ENCODE data around the gene KCNIP2. TPM values are rescaled to one million over a fixed set of nuclear protein-coding genes. Genes with fewer than 3 reads are reported as not detected.

KCNIP2 gene
- total RNA-seq, 1 donor from 2014 or later: 2.9 TPM

- H3K4me3 ChIP-seq (ENCODE audit: low read depth, low read length): no peak overlapping the region
- TF ChIP-seq CTCF (conservative IDR thresholded peaks at IDR 0.05; ENCODE audit: low read depth, low read length): no peak
- DNase-seq (ENCODE audit: low read depth): no peak
Measured at GRCh38 chr10:101886521-101887312, 43.1 kb upstream of the KCNIP2 start.

- H3K4me3 ChIP-seq (ENCODE audit: low read depth, low read length): no peak overlapping the region
- no peak for TF ChIP-seq CTCF (conservative IDR thresholded peaks at IDR 0.05; ENCODE audit: low read depth, low read length)
- DNase-seq (ENCODE audit: low read depth): no peak
Measured at GRCh38 chr10:101881036-101881774, 37.6 kb upstream of the KCNIP2 start.

- no peak overlapping the region for H3K4me3 ChIP-seq (ENCODE audit: low read depth, low read length)
- TF ChIP-seq CTCF (conservative IDR thresholded peaks at IDR 0.05; ENCODE audit: low read depth, low read length): no peak
- no peak for DNase-seq (ENCODE audit: low read depth)
Measured at GRCh38 chr10:101880232-101880573, 36.6 kb upstream of the KCNIP2 start.

- DNase-seq (ENCODE audit: low read depth): no peak
Measured at GRCh38 chr10:101879456-101880231, 36.0 kb upstream of the KCNIP2 start.

GRCh38 chr10:101878869-101879268, 35.3 kb upstream of the KCNIP2 start:
- no peak for TF ChIP-seq CTCF (conservative IDR thresholded peaks at IDR 0.05; ENCODE audit: low read depth, low read length)
- H3K4me3 ChIP-seq (ENCODE audit: low read depth, low read length): no peak overlapping the region

More at GRCh38 chr10:101879456-101880231, 36.0 kb upstream of the KCNIP2 start:
- H3K4me3 ChIP-seq (ENCODE audit: low read depth, low read length): no peak overlapping the region
- TF ChIP-seq CTCF (conservative IDR thresholded peaks at IDR 0.05; ENCODE audit: low read depth, low read length): no peak

GRCh38 chr10:101875068-101875688, 31.6 kb upstream of the KCNIP2 start:
- no peak for DNase-seq (ENCODE audit: low read depth)
- no peak for TF ChIP-seq CTCF (conservative IDR thresholded peaks at IDR 0.05; ENCODE audit: low read depth, low read length)
- no peak overlapping the region for H3K4me3 ChIP-seq (ENCODE audit: low read depth, low read length)

More at GRCh38 chr10:101878869-101879268, 35.3 kb upstream of the KCNIP2 start:
- no peak for DNase-seq (ENCODE audit: low read depth)

Data from epithelial cell of proximal tubule (primary cell).